K562 (cell line): ENCODE measurements around the gene SGIP1.

Experiments
- CBX8 ChIP-seq: fragments of 200-600 bp; sonication (generic); IDR thresholded peaks from 2 replicates; pipeline ENCODE4 v1.6.1; 2012; ENCODE audit warnings: borderline replicate concordance, mixed run types, low read depth, mild to moderate bottlenecking, moderate library complexity, mixed read lengths, low read length, control low read depth, inconsistent platforms; ENCODE audit not compliant: poor library complexity, severe bottlenecking; ENCODE audit errors: extremely low read depth
- CTCF ChIP-seq, 3 experiments: IDR thresholded peaks in 2 of 3; conservative IDR thresholded peaks in 1 of 3; 2 replicates each; pipeline ENCODE4 v1.5.1; 2011 to 2012; ENCODE audit warnings: low read length in 3 of 3, mild to moderate bottlenecking in 3 of 3, control low read depth in 2 of 3, improper control_type of control experiment in 1 of 3, inconsistent platforms in 1 of 3, low read depth in 1 of 3, mixed read lengths in 1 of 3, moderate library complexity in 1 of 3; ENCODE audit not compliant: insufficient read depth in 2 of 3
- EZH2 ChIP-seq: IDR thresholded peaks from 2 replicates; pipeline ENCODE4 v1.6.1; 2012; ENCODE audit warnings: low read depth, mild to moderate bottlenecking, inconsistent platforms, low read length, borderline replicate concordance
- KDM4B ChIP-seq, 2 experiments: fragments of 450-650 bp in 1 of 2; sonication (generic) in 1 of 2; IDR thresholded peaks; 2 replicates each; pipeline ENCODE4 v1.6.1; 2016 to 2017; ENCODE audit warnings: borderline replicate concordance in 2 of 2, antibody characterized with exemption in 1 of 2, low read depth in 1 of 2, mild to moderate bottlenecking in 1 of 2
- LEF1 ChIP-seq: fragments of 450-650 bp; IDR thresholded peaks from 2 replicates; pipeline ENCODE4 v1.6.1; 2016; ENCODE audit warnings: mild to moderate bottlenecking
- SMARCB1 ChIP-seq: IDR thresholded peaks from 2 replicates; pipeline ENCODE4 v1.6.1; 2011; ENCODE audit warnings: improper control_type of control experiment, low read depth; ENCODE audit not compliant: insufficient read length
- WHSC1 ChIP-seq: IDR thresholded peaks from one replicate; pipeline ENCODE4 v1.6.1; 2012; ENCODE audit warnings: low read length, control low read depth, inconsistent platforms
- ZNF280A ChIP-seq: fragments of 450-650 bp; IDR thresholded peaks from 2 replicates; pipeline ENCODE4 v1.6.1; 2018; ENCODE audit warnings: mild to moderate bottlenecking, low read depth; ENCODE audit not compliant: partially characterized antibody

- no peak for TF ChIP-seq KDM4B (IDR thresholded peaks at IDR 0.05; ENCODE audit: borderline replicate concordance in 2 of 2, low read depth in 1 of 2)
- no peak for TF ChIP-seq SMARCB1
- no peak for TF ChIP-seq EZH2
- TF ChIP-seq LEF1 = no peak
- no peak for TF ChIP-seq WHSC1
- no peak for TF ChIP-seq CTCF (IDR thresholded peaks at IDR 0.05 in 2 of 3, conservative IDR thresholded peaks at IDR 0.05 in 1 of 3; ENCODE audit: insufficient read depth in 2 of 3, low read depth in 1 of 3, low read length in 3 of 3)
- no peak for TF ChIP-seq CBX8
- TF ChIP-seq ZNF280A = no peak
These were observed 245.0 kb downstream of the SGIP1 start for GRCh38 chr1:66778969-66779368.
